ENCODE data around the gene PRDX1. TPM values are rescaled to one million over a fixed set of nuclear protein-coding genes. Genes with fewer than 3 reads are reported as not detected.

Gene PRDX1
- total and polyA plus RNA-seq, 2 experiments from 2014 or later: 1,070 to 2,149 TPM

GRCh38 chr1:45550401-45551351 is 29.0 kb upstream of the PRDX1 start, which contains the start of gene AKR1A1:
AKR1A1 (plus strand) TSS chr1:45550826; CDS start chr1:45561795, 10,969 bp downstream.
- Mint-ChIP-seq H3K9me3 (no peaks in the 10 kb centered on the region), H3K4me1 (peaks cover 12% of the 10 kb centered on the region), H3K36me3 (ENCODE audit: low read depth) (peaks cover 34% of the 10 kb centered on the region), H3K4me3 (peak within 1 kb of the TSS; percentile 94), H3K27me3 (ENCODE audit: insufficient read depth, low read depth, poor library complexity) (peaks cover 6% of the 10 kb centered on the region), H3K27ac (peak within 1 kb of the TSS; percentile 99)
- Histone ChIP-seq H3K27me3 (ENCODE audit: insufficient read depth) (no peaks in the 10 kb centered on the region), H3K9me2 (ENCODE audit: insufficient read depth) (0 out of 2 replicates have a peak, but pooled peaks cover 2% of the 10 kb centered on the region), H3K4me3 (peak within 1 kb of the TSS; percentile 84), H3F3A (replicated peaks; ENCODE audit: low read depth) (peaks cover 7% of the 10 kb centered on the region), H3K4me1 (ENCODE audit: insufficient read depth) (peaks cover 10% of the 10 kb centered on the region), H2AFZ (peak within 1 kb of the TSS; percentile 61), H3K79me2 (replicated peaks; ENCODE audit: insufficient read depth) (peaks cover 48% of the 10 kb centered on the region), H3K27ac (ENCODE audit: low read depth) (peak within 1 kb of the TSS; percentile 89), H3K36me3 (ENCODE audit: insufficient read depth) (peaks cover 36% of the 10 kb centered on the region), H4K20me1 (replicated peaks; ENCODE audit: insufficient read depth) (peaks cover 21% of the 10 kb centered on the region), H3K4me2 (peak within 1 kb of the TSS; percentile 89)
- peak; percentile 99 for TF ChIP-seq POLR2AphosphoS5 (IDR thresholded peaks at IDR 0.05; ENCODE audit: low read depth)
- TF ChIP-seq ZNF462 (CRISPR knock-in tag; IDR thresholded peaks at IDR 0.05): 0 out of 2 replicates have a peak, but pooled peaks have one; percentile 12
- TF ChIP-seq JUNB (IDR thresholded peaks at IDR 0.05; ENCODE audit: unreplicated experiment): no peak
- TF ChIP-seq, protein P1, sequence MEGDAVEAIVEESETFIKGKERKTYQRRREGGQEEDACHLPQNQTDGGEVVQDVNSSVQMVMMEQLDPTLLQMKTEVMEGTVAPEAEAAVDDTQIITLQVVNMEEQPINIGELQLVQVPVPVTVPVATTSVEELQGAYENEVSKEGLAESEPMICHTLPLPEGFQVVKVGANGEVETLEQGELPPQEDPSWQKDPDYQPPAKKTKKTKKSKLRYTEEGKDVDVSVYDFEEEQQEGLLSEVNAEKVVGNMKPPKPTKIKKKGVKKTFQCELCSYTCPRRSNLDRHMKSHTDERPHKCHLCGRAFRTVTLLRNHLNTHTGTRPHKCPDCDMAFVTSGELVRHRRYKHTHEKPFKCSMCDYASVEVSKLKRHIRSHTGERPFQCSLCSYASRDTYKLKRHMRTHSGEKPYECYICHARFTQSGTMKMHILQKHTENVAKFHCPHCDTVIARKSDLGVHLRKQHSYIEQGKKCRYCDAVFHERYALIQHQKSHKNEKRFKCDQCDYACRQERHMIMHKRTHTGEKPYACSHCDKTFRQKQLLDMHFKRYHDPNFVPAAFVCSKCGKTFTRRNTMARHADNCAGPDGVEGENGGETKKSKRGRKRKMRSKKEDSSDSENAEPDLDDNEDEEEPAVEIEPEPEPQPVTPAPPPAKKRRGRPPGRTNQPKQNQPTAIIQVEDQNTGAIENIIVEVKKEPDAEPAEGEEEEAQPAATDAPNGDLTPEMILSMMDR (conservative IDR thresholded peaks at IDR 0.05; ENCODE audit: low read depth in 2 of 2): no peak
- TF ChIP-seq CREB1 (CRISPR knock-in tag; IDR thresholded peaks at IDR 0.05; ENCODE audit: low read depth): peak; percentile 27; the same call in 1 of the 2 replicates
- no peak for TF ChIP-seq EZH2 (IDR thresholded peaks at IDR 0.05; ENCODE audit: low read depth, unreplicated experiment)
- TF ChIP-seq, protein P2, sequence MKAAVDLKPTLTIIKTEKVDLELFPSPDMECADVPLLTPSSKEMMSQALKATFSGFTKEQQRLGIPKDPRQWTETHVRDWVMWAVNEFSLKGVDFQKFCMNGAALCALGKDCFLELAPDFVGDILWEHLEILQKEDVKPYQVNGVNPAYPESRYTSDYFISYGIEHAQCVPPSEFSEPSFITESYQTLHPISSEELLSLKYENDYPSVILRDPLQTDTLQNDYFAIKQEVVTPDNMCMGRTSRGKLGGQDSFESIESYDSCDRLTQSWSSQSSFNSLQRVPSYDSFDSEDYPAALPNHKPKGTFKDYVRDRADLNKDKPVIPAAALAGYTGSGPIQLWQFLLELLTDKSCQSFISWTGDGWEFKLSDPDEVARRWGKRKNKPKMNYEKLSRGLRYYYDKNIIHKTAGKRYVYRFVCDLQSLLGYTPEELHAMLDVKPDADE (IDR thresholded peaks at IDR 0.05): peak; percentile 63
- no peak for TF ChIP-seq ZNF114 (CRISPR knock-in tag; IDR thresholded peaks at IDR 0.05)
- no peak for TF ChIP-seq NANOG (IDR thresholded peaks at IDR 0.05; ENCODE audit: borderline replicate concordance)
- no peak for TF ChIP-seq ZNF331 (CRISPR knock-in tag; IDR thresholded peaks at IDR 0.05; ENCODE audit: low read depth)
- TF ChIP-seq EZH2phosphoT487 (IDR thresholded peaks at IDR 0.05; ENCODE audit: unreplicated experiment): no peak
- peak; percentile 85 for TF ChIP-seq STAT1 (IDR thresholded peaks at IDR 0.05; ENCODE audit: unreplicated experiment)
- DNase-seq (ENCODE audit: low spot score): peak; percentile 95
- ATAC-seq: peak; percentile 94
